ENCODE data around the gene YBX1.
A peak's percentile ranks its signal among the peaks of the same experiment; 100 is the strongest.
"Not testable (repeated sequence)": the region's sequence is repeated elsewhere in the genome, so short reads cannot be mapped to it uniquely, and the experiment has no call there.

YBX1 gene

DNA sequence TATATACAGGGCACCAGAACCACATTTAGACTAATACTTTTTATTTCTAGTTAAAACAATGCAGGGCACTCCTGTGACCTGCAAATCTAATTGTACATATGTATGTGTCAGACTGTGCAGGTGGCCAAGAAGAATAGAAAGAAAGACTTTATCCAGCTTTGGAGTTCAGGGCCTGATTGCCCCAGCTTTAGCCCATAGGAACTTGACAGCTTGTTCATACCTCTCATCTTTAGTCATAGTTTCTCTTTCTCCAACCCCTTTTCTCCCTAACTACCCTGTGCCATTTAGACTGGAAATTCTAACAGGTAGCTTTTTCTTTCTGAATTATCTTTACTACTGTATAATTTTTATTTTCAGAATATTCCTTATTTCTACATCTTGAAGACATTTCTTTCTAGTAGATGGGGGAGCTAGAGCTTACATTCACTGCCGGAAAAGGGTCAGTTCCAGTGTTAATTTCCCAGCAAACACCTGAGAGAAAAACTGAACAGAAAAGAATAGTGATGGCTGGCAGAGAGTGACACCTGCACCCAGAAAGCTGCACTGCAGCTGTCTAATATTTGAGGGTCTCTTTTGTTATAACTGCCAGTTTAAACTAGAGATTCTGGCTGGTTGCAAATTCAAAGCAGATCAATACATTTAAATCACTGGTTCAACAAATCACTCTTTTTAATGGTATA, 8.4 kb downstream of the YBX1 start:
- no peak for DNase-seq

DNA sequence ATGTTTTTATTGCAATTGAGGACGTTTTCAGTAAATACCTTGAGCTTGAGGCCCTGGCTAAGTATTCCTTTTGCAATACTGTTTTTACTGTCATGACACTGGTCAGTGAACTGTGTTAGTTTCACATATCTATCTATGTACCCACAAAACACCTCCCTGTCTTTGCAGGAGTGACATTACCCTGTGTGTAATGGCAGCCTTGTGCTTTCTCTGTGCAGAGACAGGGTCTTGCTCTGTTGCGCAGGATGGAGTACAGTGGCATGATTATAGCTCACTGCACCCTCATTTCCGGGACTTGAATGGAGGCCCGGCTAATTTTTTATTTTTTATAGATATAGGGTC, 8.9 kb downstream of the YBX1 start:
- no peak for DNase-seq

DNA sequence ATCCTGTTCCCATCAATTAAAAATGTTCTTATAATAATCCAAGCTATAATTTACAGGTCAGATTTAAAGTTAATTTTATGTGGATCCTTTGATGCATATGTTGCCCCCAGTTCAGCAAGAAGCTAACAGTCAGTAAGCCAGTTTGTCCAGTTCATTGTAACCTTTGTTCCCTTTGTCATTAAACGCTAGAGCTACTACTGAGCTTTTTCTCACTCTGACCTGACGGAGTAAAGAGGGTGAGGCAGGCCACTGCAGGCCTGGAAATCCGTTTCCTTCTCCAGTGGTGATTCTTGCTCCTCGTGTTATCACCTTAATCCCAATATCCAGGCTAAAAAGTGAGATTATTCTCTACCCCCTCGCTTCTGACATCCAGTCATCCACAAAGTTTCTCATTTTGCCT, 10.2 kb downstream of the YBX1 start:
- no peak for DNase-seq

DNA sequence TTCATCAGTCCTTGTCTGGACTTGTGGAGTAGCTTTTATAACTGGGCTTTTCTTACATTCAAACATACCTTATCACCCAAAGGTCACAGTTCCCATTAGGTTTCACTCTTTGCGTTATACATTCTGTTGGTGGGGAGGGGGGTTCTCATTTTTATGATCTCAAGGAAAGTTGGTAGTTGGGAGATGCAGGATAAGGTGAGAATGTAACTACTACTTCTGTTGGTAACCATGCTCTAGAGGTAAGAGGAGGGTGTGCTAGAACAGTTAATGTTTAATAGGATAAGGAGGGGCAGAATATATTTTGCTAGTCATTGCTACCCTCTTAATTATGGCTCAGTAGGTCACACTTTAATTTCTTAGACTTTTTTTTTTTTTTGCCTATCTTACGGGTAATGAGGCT, 10.7 kb downstream of the YBX1 start:
- DNase-seq, result no peak

DNA sequence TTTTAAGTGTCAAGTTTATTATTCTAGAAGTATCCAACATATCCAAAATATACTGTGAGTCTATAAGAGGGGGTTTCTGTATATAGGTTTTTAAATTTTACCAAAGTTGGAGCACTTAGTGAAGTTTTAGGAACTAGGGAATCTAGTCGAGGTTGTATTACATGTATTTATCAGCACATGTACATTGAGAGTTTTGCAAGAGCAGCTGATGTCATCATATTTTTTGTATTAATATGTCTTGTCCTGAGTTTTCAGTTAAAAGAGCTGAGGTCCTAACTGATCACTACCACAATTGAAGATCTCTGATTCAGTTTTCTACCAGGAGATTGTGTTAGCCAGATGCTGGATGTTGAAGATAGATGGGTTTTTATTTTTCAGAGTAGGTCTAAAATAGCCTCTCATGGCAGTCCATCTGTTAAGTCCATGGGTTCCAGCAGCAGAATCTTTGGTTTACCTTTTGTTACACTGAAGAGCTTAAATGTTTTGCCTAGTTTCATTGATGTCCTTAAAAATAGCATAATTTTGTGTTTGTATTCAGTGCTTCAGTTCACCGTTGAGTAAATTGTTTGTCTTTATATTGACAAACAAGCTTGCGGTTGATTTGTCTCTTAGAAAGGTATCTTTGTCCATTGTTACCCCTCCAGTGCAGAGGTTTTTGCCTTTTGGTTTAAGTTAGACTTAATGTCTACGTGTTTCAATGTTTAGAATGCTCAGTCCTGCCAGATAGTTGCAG, 16.0 kb downstream of the YBX1 start:
- DNase-seq, result no peak

DNA sequence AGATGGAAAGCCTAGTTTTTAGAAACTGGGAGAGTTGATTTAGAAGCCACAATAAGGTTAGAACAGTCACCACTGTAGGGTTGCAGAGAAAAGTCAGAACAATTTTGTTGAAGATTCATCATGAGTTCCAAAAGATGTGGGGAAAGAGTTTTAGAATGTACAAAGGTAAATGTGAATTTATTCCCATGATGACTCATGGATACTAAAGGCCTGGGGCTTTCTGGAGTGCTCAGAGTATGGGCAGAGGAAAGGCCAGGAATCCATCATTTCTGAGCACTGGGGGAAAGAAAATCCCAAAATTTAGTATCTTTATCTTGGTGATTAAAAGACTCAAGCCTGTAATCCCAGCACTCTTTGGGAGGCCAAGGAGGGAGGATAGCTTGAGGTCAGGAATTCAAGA, 17.8 kb downstream of the YBX1 start:
- no peak for DNase-seq

DNA sequence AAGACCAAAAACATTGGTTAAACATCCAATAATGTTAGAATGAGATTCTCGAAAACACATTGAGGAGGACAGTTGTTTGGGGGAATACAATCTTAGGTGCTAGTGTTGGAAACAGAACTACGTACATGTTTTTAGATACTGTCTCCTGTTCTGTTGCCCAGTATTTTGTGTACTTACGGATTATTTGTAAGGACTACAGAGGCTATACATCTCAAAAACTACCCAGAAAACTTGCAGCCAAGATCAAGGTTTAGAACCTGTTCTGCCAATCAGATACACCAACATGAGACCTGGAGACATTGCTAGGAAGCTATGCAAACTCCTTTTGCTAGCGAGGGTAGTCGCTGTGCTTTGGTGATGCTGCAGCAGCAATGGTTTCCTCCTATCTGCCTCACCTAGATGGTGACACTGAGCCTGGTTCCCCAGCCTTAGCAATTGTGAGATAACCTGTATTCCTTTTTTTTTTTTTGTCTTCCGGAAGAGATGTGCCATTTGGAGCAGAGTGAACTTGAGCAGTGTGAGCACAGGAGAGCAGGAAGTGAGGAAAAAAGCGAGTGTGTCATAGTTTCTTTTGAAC, 21.8 kb downstream of the YBX1 start:
- DNase-seq, result no peak

DNA sequence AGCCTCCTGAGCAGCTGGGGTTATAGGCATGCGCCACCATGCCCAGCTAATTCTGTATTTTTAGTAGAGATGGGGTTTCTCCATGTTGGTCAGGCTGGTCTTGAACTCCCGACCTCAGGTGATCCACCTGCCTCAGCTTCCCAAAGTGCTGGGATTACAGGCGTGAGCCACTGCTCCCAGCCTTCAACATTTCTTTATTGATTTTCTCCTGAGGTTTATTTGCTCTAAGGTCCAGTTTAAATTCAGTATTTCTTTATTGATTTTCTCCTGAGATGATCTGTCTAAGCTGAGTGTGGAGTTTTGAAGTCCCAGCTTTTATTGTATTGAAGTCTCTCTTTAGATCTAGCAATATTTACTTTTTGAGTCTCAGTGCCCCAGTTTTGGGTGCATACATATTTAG, 30.6 kb downstream of the YBX1 start:
- not testable (repeated sequence) for DNase-seq

DNA sequence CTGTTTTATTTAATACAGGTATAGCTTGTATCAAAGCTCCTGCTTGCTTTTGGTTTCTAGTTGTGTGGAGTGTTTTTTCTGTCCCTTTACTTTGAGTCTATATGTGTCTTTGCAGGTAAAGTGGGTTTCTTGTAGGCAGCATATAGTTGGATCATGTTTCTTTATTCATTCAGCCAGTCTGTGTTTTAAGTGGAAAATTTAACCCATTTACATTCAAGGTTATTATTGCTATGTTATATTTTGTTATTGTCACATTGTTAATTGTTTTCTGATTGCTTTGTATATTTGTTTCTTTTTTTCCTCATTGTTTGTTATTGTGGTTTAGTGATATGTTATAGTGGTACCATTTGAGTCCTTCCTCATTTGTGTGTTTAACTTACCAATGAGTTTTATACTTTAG, 31.1 kb downstream of the YBX1 start:
- DNase-seq, result no peak

DNA sequence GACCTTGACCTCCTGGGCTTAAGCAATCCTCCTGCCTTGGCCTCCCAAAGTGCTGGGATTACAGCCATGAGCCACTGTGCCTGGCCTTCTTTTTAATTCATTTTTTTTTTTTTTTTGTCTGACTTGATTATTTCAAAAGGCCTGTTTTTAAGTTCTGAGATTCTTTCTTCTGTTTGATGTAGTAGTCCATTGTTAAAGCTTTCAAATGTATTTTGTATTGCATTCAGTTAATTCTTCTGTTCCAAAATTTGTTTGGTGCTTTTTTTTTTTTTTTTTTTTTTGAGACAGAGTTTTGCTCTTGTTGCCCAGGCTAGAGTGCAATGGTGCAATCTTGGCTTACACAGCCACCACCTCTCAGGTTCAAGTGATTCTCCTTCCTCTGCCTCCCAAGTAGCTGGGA, 32.2 kb downstream of the YBX1 start:
- DNase-seq, result not testable (repeated sequence)

DNA sequence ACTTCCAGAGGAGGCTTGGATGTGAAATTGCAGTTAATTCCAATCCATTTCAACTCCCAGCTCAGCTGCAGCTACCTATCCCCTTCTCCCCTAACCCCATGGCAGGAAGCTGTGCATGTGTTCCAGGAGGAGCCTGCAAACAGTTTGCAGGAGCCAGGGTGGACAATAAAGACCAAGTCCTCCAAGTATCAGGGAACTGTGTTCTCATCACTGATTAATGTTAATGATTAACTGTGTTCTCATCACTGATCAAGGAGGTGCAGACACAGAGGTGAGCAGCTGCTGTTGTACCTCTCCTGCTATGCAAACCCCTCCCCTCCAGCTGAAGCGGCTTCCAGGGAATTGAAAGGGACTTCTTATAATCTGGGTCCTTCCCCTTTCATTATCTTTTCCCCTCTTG, 38.6 kb downstream of the YBX1 start:
- no peak for DNase-seq

DNA sequence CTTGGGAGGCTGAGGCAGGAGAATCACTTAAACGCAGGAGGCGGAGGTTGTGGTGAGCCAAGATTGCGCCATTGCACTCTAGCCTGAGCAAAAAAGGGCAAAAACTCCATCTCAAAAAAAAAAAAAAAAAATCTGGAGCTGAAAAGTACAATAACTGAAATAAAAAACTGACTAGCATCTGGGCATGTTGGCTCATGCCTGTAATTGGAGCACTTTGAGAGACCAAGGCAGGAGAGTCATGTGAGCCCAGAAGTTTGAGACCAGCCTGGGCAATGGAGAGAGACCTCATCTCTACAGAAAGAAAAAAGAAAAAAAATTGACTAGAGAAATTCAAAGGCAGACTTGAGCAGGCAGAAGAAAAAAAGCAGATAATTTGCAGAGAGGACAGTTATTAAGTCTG, 39.7 kb downstream of the YBX1 start:
- DNase-seq, result no peak

DNA sequence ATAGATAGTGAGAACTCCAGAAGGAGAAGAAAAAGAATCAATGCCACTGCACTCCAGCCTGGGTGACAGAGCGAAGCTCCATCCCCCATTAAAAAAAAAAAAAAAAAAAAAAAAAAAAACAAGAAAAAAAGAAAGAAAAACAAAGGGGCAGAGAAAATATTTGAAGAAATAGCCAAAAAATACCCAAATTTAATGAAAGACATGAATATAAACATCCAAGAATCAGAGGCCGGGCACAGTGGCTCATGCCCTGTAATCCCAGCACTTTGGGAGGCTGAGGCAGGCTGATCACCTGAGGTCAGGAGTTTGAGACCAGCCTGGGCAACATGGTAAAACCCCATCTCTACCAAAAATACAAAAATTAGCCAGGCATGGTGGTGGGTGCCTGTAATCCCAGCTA, 40.2 kb downstream of the YBX1 start:
- not testable (repeated sequence) for DNase-seq

DNA sequence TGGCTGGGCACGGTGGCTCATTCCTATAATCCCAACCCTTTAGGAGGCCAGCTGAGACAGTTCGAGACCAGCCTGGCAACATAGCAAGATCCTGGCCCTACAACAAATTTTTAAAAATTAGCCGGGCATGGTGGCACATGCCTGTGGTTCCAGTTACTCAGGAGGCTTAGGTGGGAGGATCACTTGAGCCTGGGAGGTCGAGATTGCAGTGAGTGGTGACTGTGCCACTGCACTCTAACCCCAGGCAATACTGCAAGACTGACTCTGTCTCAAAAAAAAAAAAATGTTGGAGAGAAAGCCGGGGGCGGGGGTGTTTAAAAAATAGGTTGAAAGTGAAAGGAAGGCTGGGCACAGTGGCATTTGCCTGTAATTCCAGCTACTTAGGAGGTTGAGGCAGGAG, 41.3 kb downstream of the YBX1 start:
- DNase-seq, result no peak

DNA sequence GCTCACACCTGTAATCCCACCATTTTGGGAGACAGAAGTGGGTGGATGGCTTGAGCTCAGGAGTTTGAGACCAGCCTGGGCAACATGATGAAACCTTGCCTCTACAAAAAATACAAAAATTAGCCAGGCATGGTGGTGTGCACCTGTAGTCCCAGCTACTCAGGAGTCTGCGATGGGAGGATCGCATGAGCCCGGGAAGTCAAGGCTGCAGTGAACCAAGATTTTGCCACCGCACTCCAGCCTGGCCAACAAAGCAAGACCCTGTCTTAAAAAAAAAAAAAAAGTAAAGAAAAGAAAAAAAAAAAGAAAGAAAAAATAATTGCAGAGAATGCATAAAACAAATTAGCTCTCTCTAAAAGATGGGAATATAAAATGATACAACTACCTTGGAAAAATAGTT, 43.6 kb downstream of the YBX1 start:
- DNase-seq, result not testable (repeated sequence)

DNA sequence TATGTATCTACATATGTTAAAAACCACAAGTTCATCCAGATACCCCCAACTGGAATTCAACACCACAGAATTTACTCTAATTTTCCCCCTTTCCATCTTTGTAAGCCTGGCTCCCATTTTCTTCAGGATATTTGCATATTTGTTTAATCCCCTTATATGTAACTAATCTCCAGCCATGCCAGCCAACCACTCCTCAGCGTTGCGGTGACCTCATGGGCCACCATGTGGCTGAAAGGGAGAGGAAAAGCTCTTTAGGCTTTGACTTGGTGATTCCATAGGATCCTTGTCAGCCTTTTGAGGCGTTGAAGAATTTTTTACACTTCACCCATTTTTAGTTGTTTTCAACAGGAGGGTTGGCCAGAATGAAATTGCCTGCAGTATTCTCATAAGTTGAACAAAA, 47.8 kb downstream of the YBX1 start:
- no peak for DNase-seq

DNA sequence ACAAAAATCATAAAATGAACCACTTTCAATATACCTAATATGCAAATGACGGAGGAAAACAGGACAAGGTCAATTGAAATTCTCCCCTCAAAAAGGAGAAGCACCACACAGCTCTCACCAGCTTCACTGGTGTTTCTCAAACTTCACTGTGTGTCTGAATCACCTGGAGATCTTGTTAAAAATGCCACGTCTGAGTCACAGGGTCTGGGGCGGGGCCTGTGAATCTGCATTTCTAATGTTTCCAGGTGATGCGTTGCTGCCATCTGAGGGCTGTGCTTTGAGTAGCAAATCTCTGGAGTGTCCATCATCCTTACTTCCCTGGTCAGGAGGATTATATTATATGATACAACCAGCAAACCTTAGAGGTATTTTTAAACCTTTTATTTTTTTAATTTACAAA, 48.8 kb downstream of the YBX1 start:
- DNase-seq, result peak; percentile 77

DNA sequence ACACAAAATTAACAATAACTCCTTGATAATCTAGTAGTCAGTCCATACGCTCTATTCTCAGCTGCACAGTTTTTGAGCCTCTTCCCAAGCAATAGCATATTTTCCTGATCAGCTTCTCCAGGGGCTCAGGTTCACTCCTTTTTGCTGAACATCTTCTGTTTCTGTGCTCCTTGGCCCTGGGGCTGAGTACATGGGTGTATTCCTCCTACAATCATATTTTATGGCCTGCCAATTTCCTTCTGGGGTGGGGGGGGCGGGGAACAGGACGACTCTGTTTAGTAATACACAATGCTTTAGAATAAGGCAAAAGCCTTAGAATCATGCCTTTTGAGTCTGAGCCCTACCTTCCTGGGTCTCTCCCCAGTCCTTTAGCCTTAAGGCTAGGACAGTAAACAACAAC, 49.4 kb downstream of the YBX1 start:
- DNase-seq, result no peak

DNA sequence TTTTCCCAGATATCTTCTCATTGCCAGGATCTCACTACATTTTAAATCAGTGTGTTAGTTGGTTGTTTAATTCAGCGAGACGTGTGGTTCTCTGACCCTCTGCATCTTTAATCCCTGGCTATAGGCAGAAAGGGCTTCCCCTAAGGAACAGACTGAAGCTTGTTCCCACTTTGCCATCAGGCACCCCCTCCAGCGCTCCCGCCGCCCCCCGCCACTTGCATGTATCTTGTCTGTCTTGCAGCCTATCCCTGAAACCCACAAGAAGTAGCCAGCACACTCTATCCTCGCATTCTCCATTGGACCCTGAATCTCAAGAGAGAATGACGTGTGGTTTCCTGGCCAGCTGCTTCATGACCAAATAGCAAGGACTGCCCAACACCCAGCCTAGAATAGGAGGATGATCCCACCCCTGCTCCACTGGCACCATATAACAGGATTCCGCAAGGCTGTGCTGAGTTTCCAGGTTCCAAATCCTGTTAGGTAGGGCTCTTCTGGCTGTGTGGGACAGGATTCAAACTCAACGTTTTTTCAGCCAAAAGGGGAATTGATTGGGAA, 50.0 kb downstream of the YBX1 start:
- peak; percentile 49 for DNase-seq

DNA sequence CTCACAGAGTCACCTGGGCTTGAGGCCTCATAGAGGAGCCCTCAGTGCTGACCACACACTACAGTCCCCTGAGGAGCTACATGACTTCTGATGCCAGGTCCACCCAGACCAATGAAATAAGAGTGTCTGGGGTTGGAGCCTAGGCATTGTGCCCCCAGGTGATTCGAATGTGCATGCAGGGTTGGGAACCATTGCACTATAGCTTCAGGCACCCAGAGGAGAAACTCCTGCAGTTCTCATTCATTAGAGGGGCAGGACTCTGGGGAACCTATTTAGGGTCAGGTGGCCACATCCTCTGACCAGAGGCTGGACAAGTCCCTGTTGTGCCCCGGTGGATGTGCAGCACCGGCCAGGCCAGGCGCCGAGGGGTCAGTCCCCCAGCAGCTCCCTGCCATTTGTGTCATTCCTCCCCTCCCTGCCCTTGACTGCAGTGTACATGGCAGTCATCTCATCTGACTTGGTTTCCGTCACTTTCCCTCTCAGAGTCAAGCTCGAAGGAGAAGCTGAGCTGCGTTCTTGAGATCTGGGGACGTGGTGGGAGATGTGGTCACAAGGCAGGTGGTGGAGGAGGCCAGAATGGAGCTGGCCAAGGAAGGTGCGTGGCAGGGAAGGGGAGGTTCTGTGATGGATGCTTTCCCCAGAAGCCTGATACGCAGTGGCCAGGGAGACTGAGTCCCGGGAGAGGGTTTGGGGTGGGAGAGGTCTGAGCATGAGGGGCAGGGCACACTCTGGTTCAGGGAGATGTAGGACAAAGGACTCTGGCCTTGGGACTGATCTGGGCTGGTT, 51.4 kb downstream of the YBX1 start:
- peak; percentile 59 for DNase-seq

DNA sequence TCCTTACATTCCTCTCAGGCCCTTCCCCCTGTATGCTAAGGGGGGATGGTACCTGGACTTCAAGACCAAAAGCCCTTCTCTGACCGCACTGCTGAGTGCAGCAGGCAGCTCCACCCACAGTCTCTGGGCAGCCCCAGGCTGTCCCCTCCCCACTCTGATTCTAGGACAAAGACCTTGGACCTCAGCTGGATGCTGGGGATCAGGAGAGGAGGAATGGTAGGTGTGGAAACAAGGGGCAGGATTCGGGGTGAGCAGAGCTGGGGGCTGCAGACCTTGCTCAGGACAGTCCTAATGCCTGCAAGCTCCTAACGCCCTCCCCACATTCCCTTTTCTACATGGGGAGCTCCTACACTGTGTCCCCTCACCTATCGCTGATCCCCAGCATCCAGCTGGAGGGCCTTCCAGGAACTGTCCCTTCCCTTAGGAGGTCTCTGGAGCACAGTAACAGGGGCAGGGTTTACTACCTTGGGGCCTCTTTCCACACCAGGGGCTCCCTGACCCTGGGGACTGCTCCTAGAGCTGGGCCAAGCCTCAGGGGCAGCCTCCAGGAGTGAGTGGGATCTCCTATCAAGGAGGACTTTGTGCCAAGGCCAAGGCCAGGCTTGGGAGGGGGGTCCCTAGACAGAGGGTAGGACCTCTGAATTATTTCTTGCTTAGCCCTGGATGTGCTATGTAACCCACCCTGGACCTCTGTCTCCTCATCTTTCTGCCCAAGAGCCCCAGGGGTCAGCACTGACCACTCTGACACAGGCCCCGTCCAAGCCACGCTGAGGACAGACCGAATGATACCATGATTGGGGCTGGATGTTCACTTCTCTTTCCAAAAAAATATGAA, 52.2 kb downstream of the YBX1 start:
- peak; percentile 31 for DNase-seq

DNA sequence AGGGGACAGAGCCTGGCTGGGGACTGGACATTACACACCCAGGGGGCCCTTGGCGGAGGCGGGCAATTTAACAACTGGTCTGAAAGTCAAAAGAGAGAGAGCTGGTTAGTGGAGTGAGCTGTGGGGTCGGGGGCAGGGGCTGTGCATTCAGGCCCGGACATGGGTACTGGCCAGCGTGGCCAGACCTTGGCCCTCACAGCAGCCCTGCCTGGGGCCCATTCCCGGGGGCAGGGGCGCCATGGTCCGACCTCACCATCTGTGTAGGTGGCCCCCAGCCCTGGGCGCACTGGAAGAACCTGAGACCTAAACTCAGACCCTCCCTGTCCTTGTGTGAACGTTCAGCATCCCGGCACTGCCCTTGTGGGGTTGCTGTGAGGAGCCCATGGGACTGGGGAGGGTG, 52.8 kb downstream of the YBX1 start:
- peak; percentile 58 for DNase-seq
